HT-29 (cell line): ENCODE data around the gene OIT3. TPM values are rescaled to one million over a fixed set of nuclear protein-coding genes. Genes with fewer than 3 reads are reported as not detected.

Source experiments
- DNase-seq: peaks from one replicate; pipeline ENCODE4 v3.0.0-alpha.2; 2015; ENCODE audit warnings: low spot score
- total RNA-seq: library from RNA; depleted of rRNA; stranded (reverse); fragments of >200 nt; shearing (Covaris generic); gene quantifications from 2 replicates; pipeline ENCODE4 v1.2.3, GENCODE V29; 2014; rRNA removed

OIT3 gene
- not detected in 2 replicates for total RNA-seq

DNA sequence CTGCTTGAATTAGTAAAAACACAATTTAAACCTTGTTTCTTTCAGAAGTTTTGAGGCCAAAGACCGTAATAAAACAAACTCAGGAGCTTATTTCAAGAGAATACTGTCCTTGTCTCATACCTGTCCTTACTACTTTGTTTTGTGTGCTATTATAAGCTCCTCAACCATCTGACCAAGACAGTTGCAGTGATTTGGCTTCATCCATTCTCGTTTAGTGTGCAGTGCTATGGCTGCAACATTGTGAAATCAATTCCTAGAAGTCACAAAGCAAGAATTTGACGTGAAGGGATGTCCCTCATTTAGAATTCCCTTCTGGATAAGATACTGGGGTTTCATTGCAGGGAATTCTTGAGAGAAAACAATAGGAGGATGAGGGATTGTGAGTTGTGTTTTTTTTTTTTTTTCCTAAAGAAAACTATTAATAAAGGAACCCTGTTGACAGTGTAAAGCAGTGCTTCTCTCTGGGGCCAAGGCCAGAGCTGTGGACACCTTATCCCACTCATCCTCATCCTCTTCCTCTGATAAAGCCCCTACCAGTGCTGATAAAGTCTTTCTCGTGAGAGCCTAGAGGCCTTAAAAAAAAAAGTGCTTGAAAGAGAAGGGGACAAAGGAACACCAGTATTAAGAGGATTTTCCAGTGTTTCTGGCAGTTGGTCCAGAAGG is at the start of gene OIT3:
OIT3 (plus strand) TSS at position 604 of the 663 bp plus-strand sequence. CDS start 60 bp downstream, outside the sequence.
- DNase-seq, result no peak

DNA sequence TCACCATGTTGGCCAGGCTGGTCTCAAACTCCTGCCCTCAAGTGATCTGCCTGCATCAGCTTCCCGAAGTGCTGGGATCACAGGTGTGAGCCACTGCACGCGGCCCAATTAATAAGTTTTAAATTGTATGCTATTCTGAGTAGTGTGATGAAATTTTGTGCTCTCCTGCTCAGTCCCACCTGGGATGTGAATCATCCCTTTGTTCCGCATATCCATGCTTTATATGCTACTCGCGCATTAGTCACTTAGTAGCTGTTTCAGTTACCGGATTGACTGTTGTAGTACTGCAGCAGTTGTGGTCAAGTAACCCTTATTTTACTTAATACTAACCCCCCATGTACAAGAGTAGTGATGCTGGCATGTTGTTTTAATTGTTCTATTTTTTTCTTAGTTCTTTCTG is 47.3 kb upstream of the OIT3 start:
- peak; percentile 30 for DNase-seq

DNA sequence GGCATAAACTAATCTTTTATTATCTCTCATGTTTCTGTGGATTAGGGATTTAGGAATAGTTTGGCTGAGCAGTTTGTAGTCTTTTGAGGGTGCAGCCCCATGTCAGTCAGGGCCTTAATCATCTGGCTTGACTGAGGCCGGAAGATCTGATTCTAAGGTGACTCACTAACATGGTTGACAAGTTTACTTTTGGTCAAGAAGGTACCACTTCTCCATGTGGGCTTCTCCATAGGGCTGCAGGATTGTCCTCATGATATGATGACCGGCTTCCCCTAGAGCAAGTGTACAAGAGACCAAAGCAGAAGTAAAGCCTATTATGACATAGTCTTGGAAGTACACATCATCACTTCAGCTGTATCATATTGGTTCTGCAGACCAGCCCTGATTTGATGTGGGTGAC is 45.9 kb upstream of the OIT3 start:
- no peak for DNase-seq

DNA sequence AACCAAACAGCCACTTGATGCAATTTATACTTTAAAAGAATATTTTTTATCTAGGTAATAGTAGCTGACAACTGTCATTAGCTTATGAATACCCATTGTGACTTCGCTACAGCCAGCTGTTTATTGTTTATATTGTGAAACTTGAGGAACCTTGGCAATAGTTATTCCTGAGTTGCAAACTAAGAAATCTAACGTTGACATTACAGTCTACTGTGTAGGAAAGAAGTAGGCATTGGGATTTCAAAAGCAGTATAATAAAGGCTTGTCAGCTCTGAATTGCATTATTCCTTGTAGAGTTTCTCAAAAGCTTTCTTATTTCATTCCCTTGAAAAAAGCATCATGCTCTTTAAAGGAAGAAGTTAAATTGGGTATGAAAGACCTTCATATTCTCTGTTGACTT is 42.7 kb upstream of the OIT3 start:
- DNase-seq, result no peak

DNA sequence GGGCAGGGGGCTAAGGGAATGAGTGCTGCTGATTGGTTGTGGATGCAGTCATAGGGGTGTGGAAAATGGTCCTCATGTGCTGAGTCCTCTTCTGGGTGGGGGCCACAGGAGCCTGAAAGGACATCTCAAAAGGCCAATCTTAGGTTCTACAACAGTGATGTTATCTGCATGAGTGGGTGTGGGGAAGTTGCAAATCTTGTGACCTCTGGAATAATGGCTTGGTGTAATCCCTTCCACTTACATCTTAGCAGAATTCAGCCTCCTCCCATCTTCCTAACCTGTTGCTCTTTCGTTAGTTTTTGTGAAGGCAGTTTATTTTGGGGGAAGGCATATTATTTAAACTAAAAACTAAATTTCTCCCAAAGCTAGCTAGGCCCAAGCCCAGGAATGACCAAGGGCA is 42.0 kb upstream of the OIT3 start:
- DNase-seq, result no peak

DNA sequence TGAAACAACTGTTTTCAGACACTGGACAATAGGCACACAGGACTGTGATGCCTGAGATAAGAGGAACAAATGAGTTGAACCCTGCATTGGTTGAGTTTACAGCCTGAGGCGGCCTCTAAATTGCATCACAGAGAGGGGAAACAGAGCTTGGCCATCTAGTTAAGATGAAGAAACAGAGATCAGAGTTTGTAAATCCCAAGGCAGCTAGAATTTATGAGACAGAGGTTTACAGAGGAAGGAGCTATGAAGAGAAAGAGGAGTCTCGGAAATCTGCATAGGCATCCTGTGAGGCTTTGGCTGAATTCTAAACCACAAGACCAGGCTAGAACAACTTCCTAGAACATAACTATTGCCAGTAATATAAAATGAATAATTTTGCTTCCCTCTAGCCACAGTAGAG is 41.0 kb upstream of the OIT3 start:
- DNase-seq, result no peak

DNA sequence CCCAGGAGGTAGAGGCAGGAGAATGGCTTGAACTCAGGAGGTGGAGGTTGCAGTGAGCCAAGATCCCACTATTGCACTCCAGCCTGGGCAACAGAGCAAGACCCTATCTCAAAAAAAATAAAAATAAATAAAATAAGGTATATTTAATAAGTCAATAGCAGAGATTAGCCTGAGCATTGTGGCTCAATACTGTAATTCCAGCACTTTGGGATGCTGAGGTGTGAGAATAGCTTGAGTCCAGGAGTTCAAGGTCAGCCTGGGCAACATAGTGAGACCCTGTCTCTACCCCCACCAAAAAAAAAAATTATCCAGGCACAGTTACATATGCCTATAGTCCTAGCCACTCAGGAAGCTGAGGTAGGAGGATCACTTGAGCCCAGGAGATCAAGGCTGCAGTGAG is 38.4 kb upstream of the OIT3 start:
- DNase-seq, result no peak

DNA sequence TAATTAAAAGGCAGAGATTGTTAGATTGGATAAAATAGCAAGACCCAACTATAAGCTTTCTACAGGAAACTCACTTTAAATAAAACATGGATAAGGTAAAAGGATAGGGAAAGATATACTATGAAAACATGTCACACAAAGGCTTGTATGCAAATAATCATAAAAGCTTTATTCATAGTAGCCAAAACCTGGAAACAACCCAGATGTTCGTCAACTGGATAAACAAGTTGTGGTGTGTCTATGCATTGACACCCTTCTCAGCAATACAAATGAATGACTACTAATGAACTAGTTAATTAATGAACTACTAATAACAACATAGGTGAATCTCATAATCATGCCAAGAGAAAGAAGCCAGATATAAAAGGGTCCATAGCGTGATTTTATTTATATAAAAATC is 37.7 kb upstream of the OIT3 start:
- DNase-seq, result no peak

DNA sequence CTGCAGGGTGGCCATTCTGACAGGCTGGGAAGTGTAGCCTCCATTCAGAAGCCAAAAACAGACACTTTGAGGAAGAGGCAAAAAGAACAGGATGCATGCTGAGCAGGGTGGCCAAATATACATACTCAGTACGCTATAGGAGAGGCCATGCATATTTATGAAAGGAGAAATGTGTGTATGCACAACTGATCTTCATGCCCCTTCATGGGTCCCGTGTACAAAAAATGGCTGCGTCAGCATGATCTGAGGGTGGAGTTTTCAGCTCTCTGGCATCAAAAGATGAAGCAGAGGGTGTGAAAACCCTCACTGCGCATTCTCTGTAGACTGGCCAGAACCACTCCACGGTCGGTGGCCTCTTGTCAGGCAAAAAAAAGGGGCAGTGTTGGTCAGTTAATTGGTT is 35.5 kb upstream of the OIT3 start:
- DNase-seq, result no peak

DNA sequence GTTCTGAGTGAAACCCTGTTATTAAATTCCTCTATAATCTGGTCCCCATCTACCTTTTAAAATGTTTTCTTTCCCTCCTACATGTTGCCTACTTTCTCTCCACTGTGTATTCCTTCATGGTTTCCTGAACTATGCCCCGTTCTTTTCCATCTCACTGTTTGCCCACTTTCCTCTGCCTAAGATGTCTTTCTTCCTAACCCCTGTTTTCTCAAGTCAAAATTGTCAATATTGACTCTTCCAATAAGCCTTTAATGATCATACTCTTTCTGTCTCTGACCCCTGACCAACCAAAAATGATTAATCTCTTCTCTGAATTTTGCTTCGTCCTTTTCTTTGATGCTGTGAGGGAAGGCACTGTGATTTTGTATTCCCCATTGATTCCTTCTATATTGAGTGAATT is 30.6 kb upstream of the OIT3 start:
- no peak for DNase-seq

DNA sequence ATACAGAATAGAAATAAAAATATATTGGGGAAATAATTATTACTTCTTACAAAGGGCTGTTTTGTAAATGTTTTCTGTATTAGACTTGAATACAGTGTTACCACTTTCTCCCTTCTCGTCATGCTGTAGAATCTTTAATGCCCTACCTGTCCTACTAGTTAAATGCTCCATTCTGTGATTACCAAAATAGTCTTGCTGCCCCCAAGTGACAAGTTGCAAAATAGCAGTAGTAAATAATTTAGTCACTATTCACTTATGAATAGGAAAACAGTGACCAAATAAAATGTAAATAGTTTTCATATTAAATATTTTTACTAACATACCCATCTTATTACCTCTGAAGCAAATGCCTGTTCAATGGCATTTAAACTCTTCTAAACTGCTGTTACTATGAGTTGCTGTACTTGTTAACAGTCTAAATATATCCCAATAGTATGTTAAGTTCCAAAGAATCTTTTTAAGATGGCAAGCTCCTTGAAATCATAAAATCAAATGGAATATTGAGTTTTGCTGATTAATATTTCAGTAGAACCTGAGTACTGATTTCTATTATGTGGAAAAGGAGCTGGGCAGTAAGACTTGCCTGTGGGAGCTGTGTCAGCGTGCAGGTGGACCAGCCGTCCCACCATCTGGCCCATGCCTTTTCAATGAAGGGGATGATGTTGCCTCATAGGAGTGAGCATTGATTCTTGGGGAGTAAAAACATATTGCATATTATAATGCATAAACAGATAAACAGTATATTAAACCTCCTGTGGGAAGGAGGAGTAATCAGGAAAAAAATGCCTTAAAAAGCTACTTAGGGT is 18.1 kb upstream of the OIT3 start:
- peak; percentile 70 for DNase-seq

DNA sequence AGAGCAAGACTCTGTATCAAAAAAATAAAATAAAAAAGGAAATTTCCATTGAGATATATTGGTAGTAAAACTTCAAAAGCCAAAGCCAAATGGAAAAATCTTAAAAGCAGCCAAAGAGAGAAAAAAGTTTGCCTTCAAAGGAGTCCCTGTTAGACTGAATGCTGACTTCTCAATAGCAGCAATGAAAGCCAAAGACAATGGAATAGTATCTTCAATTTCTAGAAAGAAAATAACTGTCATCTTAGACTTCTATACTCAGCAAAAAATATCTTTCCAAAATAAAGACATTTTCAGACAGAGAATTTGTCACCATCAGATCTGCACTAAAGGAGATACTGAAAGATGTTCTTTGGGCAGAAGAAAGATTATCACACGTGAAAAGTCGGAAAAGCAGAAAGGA is 14.3 kb upstream of the OIT3 start:
- DNase-seq, result no peak

DNA sequence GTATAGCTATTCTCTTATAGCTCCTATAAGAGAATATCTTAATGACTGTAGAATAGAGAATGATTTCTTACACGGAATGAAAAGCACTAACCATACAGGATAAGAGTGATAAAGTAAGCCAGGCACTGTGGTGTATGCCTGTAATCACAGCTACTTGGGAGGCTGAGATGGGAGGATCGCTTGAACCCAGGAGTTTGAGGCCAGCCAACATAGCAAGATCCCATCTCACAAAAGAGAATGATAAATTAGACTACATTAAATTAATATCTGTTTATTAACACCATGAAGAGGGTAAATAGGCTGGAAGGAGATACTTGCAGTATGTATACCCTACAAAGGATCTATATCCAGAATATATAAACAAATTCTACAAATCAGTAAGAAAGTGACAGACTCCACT is 12.2 kb upstream of the OIT3 start:
- DNase-seq, result no peak

DNA sequence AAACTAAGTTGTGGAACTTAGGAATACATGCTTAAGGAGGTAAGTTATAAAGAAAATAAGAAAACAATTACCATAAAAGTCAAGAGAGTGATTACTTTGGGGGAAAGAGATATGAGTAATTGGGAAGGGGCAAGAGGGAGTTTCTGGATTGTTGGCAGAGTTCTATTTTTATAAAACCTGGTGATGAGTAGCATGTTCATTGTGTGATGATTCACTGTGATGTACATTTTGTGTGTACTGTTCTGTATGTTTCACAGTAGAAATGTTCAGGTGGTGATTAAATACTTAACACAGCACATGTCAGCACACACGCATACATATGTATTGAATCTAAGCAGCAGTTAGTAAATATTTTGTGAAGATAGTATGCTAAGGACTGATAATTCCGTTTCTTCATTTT is 9.7 kb upstream of the OIT3 start:
- DNase-seq, result no peak

DNA sequence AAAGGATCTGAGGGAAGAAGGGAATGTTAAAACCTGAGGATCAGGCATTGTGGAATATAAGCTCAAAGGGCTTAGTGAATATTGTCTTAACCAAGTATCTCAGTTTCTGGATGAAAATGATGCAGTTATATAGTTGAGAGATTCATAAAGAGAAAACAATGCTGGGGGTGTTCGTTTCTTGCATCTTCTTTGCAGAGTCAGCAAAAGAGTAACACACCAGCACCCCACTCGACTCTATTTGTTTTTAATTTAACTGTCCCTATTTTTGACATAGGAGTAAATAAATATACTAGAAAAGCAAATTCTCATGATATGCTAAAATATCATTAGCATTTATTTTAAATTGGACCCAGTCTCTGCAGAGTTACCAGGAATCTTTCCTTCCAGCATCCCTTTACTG is 7.6 kb upstream of the OIT3 start:
- DNase-seq, result no peak

DNA sequence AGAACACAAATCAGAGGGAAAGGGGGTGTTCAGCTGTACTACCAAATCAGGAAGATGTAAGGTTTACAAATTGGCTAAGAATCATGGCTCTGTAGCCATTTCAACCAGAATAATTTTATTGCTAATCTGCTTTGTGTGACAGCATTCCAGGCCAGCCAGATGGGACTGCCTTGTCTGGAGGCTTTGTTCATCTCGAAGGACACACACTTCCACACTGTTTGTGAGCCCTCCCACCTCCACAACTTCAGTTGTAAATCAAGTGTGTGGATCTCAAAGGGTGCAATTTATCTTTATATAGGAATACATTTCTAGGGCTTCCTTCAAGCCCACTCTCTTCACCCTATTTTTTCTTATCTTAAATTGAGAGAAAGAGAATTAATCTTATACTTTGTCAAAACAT is 6.9 kb upstream of the OIT3 start:
- DNase-seq, result no peak

DNA sequence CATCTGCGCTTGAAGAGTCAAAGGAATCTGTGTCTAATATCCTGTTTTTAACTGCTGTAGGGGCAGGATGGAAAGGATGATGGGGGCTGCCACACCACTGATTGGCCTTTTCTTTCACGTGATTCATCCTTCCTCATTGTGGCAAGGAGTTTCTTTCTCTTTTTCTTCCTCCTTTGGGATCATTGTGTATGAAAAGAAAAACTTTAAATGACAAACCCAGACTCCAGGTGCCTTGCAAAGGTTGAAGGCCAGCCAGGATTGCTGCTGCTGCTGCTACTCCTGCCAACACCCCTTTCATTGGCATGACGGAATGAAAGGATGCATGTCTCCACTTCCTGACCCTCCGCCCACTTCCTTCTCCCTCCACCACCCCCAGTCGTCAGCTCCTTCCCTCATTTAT is 6.5 kb upstream of the OIT3 start:
- no peak for DNase-seq

DNA sequence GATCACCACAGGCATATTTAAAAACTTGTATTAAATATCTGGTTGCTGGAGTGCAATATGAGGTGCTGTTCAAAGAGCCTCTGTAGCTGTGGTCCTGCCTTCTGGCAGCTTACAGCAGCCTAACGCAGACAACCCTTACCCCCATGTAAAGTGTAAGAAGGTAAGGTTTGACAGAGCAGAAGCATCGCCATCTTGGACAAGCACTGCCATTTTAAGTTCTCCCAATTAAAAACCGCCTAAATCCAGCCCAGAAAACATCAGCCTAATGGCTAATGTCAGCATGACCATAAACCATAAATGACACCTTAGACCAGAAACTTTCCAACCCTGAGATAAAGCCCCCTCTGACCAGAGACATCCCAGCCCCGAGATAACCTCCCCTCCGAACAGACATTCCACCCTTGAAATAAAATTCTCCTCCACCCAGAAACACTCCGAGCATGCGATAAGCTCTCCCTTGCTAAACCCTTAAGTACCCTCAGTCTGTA is 5.3 kb upstream of the OIT3 start:
- no peak for DNase-seq

DNA sequence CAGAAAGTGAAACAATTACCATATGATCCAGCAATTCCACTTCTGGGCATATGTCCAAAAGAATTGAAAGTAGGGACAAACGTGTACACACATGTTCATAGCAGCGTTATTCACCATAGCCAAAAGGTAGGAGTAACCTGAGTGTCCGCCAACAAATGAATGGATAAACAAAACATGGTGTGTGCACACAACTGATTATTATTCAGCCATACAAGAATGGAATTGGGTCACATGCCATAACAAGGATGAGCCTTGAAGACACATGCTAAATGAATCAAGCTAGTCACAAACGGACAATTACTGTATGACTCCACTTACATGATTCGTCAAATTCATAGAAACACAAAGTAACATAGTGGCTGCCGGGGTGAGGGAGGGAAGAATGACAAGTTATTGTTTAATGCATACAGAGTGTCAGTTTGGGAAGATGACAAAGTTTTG is 4.1 kb upstream of the OIT3 start:
- DNase-seq, result no peak

DNA sequence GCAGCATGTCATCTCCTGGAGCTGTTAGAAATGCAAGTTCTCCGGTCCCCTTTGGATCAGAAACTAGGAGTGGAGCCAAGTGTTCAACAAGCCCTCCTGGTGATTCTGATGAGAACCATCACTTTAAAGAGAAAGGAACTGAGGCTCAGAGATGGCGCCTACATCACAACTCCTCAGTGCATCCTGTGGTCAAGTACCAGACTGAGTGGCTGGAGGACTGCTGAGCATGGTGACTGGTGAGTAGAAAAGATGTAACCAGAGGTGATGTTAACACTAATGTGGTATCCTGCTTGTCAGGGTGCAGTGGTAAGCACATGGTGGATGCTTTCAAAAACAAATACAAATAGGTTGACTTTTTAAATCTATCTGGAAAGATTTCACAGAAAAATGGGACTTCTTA is 3.5 kb upstream of the OIT3 start:
- no peak for DNase-seq

DNA sequence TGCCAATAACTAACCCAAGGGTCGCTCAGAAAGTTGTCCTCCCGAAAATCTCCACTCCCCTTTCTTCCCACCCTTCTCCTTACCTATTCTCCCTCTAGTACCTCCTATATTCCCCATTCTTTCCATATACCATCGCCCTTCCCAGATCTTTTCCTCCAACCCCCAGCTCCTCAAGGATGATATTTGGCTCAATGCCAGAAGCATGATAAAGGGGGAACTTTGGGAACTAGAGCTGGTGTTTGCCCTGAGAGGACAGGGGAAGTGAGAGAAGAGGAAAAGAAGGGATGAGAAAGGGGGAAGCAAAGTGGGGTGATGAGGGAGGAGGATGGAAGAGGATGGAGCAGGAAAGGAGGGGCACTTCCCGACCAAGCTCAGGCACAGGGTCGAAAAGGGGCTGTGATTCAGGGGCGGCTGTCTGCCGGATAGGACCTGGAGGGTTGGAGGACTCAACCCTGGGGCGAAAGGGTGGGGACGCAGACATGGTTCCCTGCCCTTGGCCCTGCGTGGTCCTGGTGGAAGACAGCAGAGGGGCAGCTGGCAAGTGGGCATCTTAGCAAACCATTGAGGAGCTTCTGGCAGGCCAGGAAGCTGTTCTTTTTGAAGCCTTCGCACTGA is 1.8 kb downstream of the OIT3 start:
- no peak for DNase-seq

DNA sequence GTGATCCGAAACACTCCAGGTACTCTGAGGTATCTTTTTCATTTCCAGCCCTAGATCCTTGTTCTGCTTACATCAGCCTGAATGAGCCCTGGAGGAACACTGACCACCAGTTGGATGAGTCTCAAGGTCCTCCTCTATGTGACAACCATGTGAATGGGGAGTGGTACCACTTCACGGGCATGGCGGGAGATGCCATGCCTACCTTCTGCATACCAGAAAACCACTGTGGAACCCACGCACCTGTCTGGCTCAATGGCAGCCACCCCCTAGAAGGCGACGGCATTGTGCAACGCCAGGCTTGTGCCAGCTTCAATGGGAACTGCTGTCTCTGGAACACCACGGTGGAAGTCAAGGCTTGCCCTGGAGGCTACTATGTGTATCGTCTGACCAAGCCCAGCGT is 5.1 kb downstream of the OIT3 start:
- DNase-seq, result no peak

DNA sequence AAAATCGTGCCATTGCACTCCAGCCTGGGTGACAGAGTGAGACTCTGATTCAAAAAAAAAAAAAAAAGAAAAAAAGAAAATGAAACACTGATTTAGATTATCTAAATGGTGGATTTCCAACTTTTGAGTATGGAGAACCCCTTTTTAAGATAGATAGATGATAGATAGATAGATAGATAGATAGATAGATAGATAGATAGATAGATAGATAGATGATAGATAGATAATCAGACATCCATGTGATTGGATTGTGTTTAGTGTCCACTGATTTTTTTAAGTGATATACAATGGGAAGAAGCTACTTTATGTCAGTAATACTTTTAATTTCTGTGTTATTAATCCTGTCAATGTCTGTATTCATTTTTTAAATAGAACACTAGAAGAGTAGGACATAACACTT is 6.0 kb downstream of the OIT3 start:
- no peak for DNase-seq
